ENCODE measurements around the gene C22orf31. TPM values are rescaled to one million over a fixed set of nuclear protein-coding genes. Genes with fewer than 3 reads are reported as not detected.

The C22orf31 gene
- total RNA-seq, 2 donors from 2014 or later, result not detected

DNA sequence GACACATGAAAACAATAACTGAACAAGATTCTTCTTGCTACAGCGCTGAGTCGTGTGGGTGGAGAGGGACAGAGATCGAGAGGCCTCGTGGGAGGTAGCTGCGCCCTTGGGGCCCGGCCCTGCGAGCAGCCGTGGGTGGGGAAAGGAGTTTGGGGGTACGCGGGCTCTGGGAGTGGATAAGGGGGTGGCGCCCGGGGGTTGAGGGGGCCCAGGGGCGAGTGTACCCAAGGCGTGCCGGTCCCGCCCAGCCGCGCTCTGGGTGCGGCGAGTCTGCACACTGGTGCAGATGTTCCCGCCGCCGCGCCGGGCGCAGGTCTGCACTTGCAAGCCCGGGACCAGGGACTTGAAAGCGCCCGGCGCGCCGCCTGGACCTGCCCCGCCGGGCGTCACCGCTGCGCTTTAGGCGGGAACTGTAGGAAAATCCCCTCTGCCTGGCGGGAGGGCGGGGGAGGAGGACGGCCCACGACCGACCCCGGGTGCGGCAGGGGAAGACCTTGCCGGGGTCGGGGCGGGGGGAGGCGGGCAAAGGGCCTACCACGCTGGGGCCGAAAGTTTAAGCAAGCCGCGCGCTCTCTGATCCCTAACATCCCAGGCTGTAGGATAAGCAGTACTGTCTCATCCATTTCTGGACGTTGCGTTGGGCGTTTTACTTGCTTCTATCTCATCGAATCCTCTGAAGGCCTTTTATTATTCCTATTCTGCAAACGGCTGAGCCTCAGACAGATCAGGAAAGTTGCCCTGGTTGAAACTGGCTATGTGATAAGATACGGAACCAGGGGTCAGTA lies 9.8 kb upstream of the C22orf31 start:
- H3K36me3 ChIP-seq (ENCODE audit: control insufficient read depth, insufficient read depth, low read length), result no peaks in the 10 kb centered on the region
- Mint-ChIP-seq H3K36me3 (ENCODE audit: low read depth) (no peaks in the 10 kb centered on the region), H3K4me1 (peaks cover 19% of the 10 kb centered on the region), H3K27ac (no peak overlapping the region), H3K4me3 (peak overlapping the region; percentile 46), H3K27me3 (ENCODE audit: insufficient read depth) (peaks cover 55% of the 10 kb centered on the region), H3K9me3 (no peaks in the 10 kb centered on the region)
- TF ChIP-seq, protein P1, sequence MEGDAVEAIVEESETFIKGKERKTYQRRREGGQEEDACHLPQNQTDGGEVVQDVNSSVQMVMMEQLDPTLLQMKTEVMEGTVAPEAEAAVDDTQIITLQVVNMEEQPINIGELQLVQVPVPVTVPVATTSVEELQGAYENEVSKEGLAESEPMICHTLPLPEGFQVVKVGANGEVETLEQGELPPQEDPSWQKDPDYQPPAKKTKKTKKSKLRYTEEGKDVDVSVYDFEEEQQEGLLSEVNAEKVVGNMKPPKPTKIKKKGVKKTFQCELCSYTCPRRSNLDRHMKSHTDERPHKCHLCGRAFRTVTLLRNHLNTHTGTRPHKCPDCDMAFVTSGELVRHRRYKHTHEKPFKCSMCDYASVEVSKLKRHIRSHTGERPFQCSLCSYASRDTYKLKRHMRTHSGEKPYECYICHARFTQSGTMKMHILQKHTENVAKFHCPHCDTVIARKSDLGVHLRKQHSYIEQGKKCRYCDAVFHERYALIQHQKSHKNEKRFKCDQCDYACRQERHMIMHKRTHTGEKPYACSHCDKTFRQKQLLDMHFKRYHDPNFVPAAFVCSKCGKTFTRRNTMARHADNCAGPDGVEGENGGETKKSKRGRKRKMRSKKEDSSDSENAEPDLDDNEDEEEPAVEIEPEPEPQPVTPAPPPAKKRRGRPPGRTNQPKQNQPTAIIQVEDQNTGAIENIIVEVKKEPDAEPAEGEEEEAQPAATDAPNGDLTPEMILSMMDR (conservative IDR thresholded peaks at IDR 0.05), result no peak
- no peaks in the 10 kb centered on the region for H3K9me3 ChIP-seq (ENCODE audit: control insufficient read depth, low read length)
- DNase-seq, result peak; percentile 88
- no peaks in the 10 kb centered on the region for H3K4me1 ChIP-seq (ENCODE audit: control insufficient read depth, insufficient read depth, low read length)
- H3K9ac ChIP-seq (ENCODE audit: extremely low read depth, low read length, poor library complexity, severe bottlenecking), result no peak overlapping the region
- peak overlapping the region; percentile 37 for H3K4me3 ChIP-seq (ENCODE audit: low read length)
- WGBS, 2 experiments (ENCODE audit: insufficient coverage in 1 of 2, insufficient read length in 1 of 2), result 10 to 16% methylated on average over 28 to 60 of the region's 60 CpGs
- H3K27ac ChIP-seq (ENCODE audit: low read depth, low read length), result no peak overlapping the region
- peaks cover 60% of the 10 kb centered on the region for H3K27me3 ChIP-seq (ENCODE audit: control insufficient read depth, insufficient read depth, low read length, poor library complexity, severe bottlenecking)

DNA sequence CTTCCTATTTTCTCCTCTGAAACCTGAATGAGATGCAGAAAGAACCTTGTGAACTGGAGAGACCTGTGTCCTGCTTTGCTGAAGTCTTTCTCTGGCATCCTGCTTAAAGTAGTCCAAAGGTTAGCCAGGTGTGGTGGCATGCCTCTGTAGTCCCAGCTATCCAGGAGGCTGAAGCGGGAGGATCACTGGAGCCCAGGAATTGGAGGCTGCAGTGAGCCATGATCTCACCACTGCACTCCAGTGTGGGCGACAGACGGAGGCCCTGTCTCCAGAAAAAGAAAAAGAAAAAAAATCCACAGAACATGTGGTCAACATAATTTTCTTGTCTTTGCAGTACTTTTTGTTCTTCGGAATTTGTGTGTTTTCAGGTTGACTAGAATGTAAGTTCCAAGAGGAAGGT lies 8.9 kb upstream of the C22orf31 start:
- WGBS, 2 experiments (ENCODE audit: insufficient coverage in 1 of 2, insufficient read length in 1 of 2), result 95 to 98% methylated on average over 3 to 4 of the region's 4 CpGs
- H3K27ac Mint-ChIP-seq, result no peak overlapping the region
- TF ChIP-seq, protein P1 (conservative IDR thresholded peaks at IDR 0.05), result no peak
- no peaks in the 10 kb centered on the region for H3K36me3 Mint-ChIP-seq (ENCODE audit: low read depth)
- peak overlapping the region; percentile 46 for H3K4me3 Mint-ChIP-seq
- no peak overlapping the region for H3K27ac ChIP-seq (ENCODE audit: low read depth, low read length)
- no peak overlapping the region for H3K9ac ChIP-seq (ENCODE audit: extremely low read depth, low read length, poor library complexity, severe bottlenecking)
- no peaks in the 10 kb centered on the region for H3K9me3 ChIP-seq (ENCODE audit: control insufficient read depth, low read length)
- peaks cover 51% of the 10 kb centered on the region for H3K27me3 Mint-ChIP-seq (ENCODE audit: insufficient read depth)
- no peaks in the 10 kb centered on the region for H3K36me3 ChIP-seq (ENCODE audit: control insufficient read depth, insufficient read depth, low read length)
- peaks cover 20% of the 10 kb centered on the region for H3K4me1 Mint-ChIP-seq
- no peaks in the 10 kb centered on the region for H3K4me1 ChIP-seq (ENCODE audit: control insufficient read depth, insufficient read depth, low read length)
- DNase-seq, result no peak
- no peak overlapping the region for H3K4me3 ChIP-seq (ENCODE audit: low read length)
- H3K27me3 ChIP-seq (ENCODE audit: control insufficient read depth, insufficient read depth, low read length, poor library complexity, severe bottlenecking), result peaks cover 56% of the 10 kb centered on the region
- no peaks in the 10 kb centered on the region for H3K9me3 Mint-ChIP-seq

DNA sequence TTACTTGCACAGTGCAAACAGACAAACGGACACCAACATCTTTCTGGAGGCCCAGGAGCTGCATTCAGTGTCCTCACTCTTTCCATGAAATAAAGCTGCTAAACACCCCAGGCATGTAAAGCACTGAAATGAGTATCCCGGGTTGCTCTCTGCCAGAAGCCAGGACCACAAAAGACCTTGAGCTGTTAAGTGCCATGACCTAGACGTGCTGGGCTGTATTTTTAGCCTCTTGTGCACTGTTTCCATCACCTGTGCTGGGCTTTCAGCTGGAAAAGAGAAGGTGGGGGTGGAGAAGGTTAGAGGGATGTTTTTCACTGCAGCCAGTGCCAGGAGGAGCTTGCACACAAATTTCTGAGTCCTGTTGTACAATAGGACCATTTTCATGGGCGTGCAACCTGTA lies 7.8 kb upstream of the C22orf31 start:
- H3K4me3 ChIP-seq (ENCODE audit: low read length), result no peak overlapping the region
- Mint-ChIP-seq H3K27ac (no peak overlapping the region), H3K36me3 (ENCODE audit: low read depth) (no peaks in the 10 kb centered on the region), H3K27me3 (ENCODE audit: insufficient read depth) (peaks cover 46% of the 10 kb centered on the region), H3K4me1 (peaks cover 19% of the 10 kb centered on the region), H3K4me3 (no peak overlapping the region), H3K9me3 (no peaks in the 10 kb centered on the region)
- no peaks in the 10 kb centered on the region for H3K9me3 ChIP-seq (ENCODE audit: control insufficient read depth, low read length)
- TF ChIP-seq, protein P1 (conservative IDR thresholded peaks at IDR 0.05), result no peak
- H3K27me3 ChIP-seq (ENCODE audit: control insufficient read depth, insufficient read depth, low read length, poor library complexity, severe bottlenecking), result peaks cover 46% of the 10 kb centered on the region
- no peak overlapping the region for H3K27ac ChIP-seq (ENCODE audit: low read depth, low read length)
- H3K36me3 ChIP-seq (ENCODE audit: control insufficient read depth, insufficient read depth, low read length), result no peaks in the 10 kb centered on the region
- H3K9ac ChIP-seq (ENCODE audit: extremely low read depth, low read length, poor library complexity, severe bottlenecking), result no peak overlapping the region
- H3K4me1 ChIP-seq (ENCODE audit: control insufficient read depth, insufficient read depth, low read length), result no peaks in the 10 kb centered on the region
- 86 to 88% methylated on average over 4 of the region's 4 CpGs for WGBS, 2 experiments (ENCODE audit: insufficient coverage in 1 of 2, insufficient read length in 1 of 2)
- DNase-seq, result no peak
